Esophagus (tissue), 2 donors: ENCODE data around the gene SEPTIN11. TPM values are rescaled to one million over a fixed set of nuclear protein-coding genes. Genes with fewer than 3 reads are reported as not detected.

Source experiments
- H3K27ac ChIP-seq, 2 donors: one replicate each; pipeline ENCODE4 v1.5.1; 2013; ENCODE audit warnings: low read depth in 2 of 2, mild to moderate bottlenecking in 2 of 2, inconsistent platforms in 1 of 2, low read length in 1 of 2, moderate library complexity in 1 of 2
- H3K27me3 ChIP-seq, 2 donors: one replicate each; pipeline ENCODE4 v1.6.1; 2013; ENCODE audit warnings: low read length in 2 of 2, control low read depth in 1 of 2, mild to moderate bottlenecking in 1 of 2; ENCODE audit not compliant: insufficient read depth in 2 of 2, control insufficient read depth in 1 of 2
- H3K36me3 ChIP-seq, 2 donors: one replicate each; pipeline ENCODE4 v1.6.1; 2013; ENCODE audit warnings: low read length in 1 of 2; ENCODE audit not compliant: control insufficient read depth in 2 of 2, insufficient read depth in 2 of 2
- H3K4me1 ChIP-seq, 2 donors: one replicate each; pipeline ENCODE4 v1.6.1; 2013; ENCODE audit warnings: low read length in 1 of 2; ENCODE audit not compliant: control insufficient read depth in 2 of 2, insufficient read depth in 2 of 2
- H3K4me3 ChIP-seq, 2 donors: one replicate each; pipeline ENCODE4 v1.5.1; 2013; ENCODE audit warnings: low read length in 2 of 2, mild to moderate bottlenecking in 2 of 2, low read depth in 1 of 2, moderate library complexity in 1 of 2
- H3K9me3 ChIP-seq, 2 donors: one replicate each; pipeline ENCODE4 v1.6.1; 2013; ENCODE audit warnings: mild to moderate bottlenecking in 2 of 2, low read depth in 1 of 2, low read length in 1 of 2, moderate library complexity in 1 of 2; ENCODE audit not compliant: control insufficient read depth in 2 of 2, insufficient read depth in 1 of 2
- WGBS, 2 donors: extraction: QIAGEN DNeasy Blood & Tissue Kit; methylation state at CpG; one replicate each; pipeline ENCODE4 v1.1.7; 2013; 5-methylcytosine and 5-hydroxymethylcytosine counted together
- polyA plus RNA-seq, 2 donors: library from polyadenylated mRNA; stranded (reverse); fragments of 200-250 nt; gene quantifications; one replicate each; pipeline ENCODE4 v1.2.3, GENCODE V29; 2013
- donor health status: healthy with polysubstance abuse.
- donor health status: Bipolar disorder and iron deficiency.

Gene SEPTIN11
- polyA plus RNA-seq, 2 donors, result 7.4 to 9.5 TPM

DNA sequence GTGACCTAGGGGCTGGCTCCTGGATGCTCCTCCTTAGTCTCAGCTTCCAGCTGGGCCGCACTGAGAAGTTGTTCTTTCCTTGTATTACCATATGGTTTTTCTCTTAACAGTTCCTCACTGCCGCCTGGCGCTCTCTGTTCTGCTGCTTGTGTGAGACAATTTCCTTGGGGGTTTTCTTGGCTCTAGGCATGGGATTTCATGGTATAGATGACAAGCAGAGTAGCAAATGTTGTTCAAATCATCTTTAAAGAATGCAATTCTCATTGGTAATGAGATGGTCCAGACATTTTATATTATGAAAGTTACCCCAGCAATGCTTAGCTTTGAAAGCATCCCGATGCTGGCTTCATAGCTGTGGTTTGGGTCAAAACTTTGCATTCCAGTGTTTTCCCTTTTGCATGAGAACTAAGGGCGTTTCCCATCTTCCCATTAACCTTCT is 37.6 kb downstream of the SEPTIN11 start:
- no peak overlapping the region for H3K4me3 ChIP-seq
- peak overlapping the region in 1 of 2 donors; percentile 8 for H3K27ac ChIP-seq
- no peaks in the 10 kb centered on the region for H3K27me3 ChIP-seq
- H3K4me1 ChIP-seq, result peaks cover 0 to 1% of the 10 kb centered on the region in 2 donors
- H3K9me3 ChIP-seq, result no peaks in the 10 kb centered on the region
- H3K36me3 ChIP-seq, result no peaks in the 10 kb centered on the region
- 64 to 71% methylated on average over 5 of the region's 5 CpGs for WGBS, 2 donors

GRCh38 chr4:76987685-76988084 is 38.1 kb downstream of the SEPTIN11 start:
- WGBS, 2 donors, result 67 to 77% methylated on average over 4 of the region's 4 CpGs
- H3K9me3 ChIP-seq, result no peaks in the 10 kb centered on the region

GRCh38 chr4:76989391-76990061 is 40.0 kb downstream of the SEPTIN11 start:
- Histone ChIP-seq H3K36me3 (no peaks in the 10 kb centered on the region), H3K4me1 (no peaks in the 10 kb centered on the region), H3K27me3 (no peaks in the 10 kb centered on the region), H3K9me3 (no peaks in the 10 kb centered on the region), H3K4me3 (no peak overlapping the region), H3K27ac (no peak overlapping the region)
- 76 to 84% methylated on average over 13 of the region's 13 CpGs for WGBS, 2 donors

More at GRCh38 chr4:76987685-76988084, 38.1 kb downstream of the SEPTIN11 start:
- Histone ChIP-seq H3K27ac (no peak overlapping the region), H3K36me3 (no peaks in the 10 kb centered on the region), H3K27me3 (no peaks in the 10 kb centered on the region), H3K4me1 (no peaks in the 10 kb centered on the region), H3K4me3 (no peak overlapping the region)

GRCh38 chr4:76990288-76991080 is 40.9 kb downstream of the SEPTIN11 start:
- no peaks in the 10 kb centered on the region for H3K27me3 ChIP-seq
- H3K36me3 ChIP-seq, result no peaks in the 10 kb centered on the region
- H3K4me1 ChIP-seq, result no peaks in the 10 kb centered on the region
- no peaks in the 10 kb centered on the region for H3K9me3 ChIP-seq
- H3K4me3 ChIP-seq, result no peak overlapping the region
- WGBS, 2 donors, result 91 to 93% methylated on average over 12 of the region's 12 CpGs
- no peak overlapping the region for H3K27ac ChIP-seq

GRCh38 chr4:76991161-76991660 is 41.7 kb downstream of the SEPTIN11 start:
- WGBS, 2 donors, result 94 to 97% methylated on average over 1 of the region's 1 CpG
- H3K27ac ChIP-seq, result no peak overlapping the region

DNA sequence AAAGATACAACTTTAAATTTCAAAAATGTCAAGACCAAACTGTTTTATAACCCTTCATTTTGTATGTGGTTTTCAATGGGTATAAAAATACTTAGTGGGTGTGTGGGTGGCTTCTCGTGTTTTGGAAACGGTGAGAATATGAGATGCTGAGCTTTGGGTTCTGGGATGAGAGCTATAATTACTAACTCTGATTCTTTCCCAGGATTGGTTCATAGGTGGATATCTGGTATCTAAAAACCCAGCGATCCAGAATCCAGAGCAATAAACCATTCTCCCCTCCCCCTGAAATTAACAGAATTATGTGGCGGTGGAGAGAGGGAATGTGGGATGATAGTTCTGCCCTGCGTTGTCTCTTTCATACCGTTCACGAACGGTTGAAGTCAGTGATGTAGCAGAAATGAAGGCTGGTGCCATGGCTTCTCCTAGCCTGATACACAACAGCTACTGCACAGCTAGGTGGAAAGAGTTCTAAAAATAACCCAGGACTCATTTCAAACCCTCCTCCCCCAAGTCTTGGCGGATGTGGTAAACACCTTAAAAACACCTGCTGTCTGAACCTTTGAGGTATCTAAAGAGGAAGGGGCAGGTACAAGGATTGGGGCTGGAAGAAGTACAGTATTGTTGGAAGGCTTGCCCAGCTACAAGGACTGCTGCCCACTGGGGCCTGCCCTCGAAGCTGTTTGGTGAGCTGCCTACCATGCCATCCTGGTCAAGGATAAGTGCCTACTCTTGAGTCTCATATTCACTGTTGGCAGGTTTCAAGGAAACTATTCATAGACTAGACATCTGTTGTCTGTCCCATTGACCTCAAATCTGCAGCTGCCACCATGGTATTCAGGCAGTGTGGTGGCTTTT is 44.5 kb downstream of the SEPTIN11 start:
- peaks cover 0 to 6% of the 10 kb centered on the region in 2 donors for H3K36me3 ChIP-seq
- H3K4me1 ChIP-seq, result no peaks in the 10 kb centered on the region
- H3K27ac ChIP-seq, result no peak overlapping the region
- 76 to 85% methylated on average over 10 of the region's 10 CpGs for WGBS, 2 donors
- no peaks in the 10 kb centered on the region for H3K27me3 ChIP-seq
- no peaks in the 10 kb centered on the region for H3K9me3 ChIP-seq
- H3K4me3 ChIP-seq, result no peak overlapping the region

More at GRCh38 chr4:76991161-76991660, 41.7 kb downstream of the SEPTIN11 start:
- H3K9me3 ChIP-seq, result no peaks in the 10 kb centered on the region
- H3K4me3 ChIP-seq, result no peak overlapping the region
- no peaks in the 10 kb centered on the region for H3K27me3 ChIP-seq
- H3K4me1 ChIP-seq, result no peaks in the 10 kb centered on the region
- H3K36me3 ChIP-seq, result no peaks in the 10 kb centered on the region

GRCh38 chr4:76995776-76996175 is 46.2 kb downstream of the SEPTIN11 start:
- Histone ChIP-seq H3K4me3 (no peak overlapping the region), H3K27me3 (no peaks in the 10 kb centered on the region), H3K36me3 (peaks cover 0 to 6% of the 10 kb centered on the region in 2 donors), H3K9me3 (no peaks in the 10 kb centered on the region), H3K27ac (no peak overlapping the region), H3K4me1 (no peaks in the 10 kb centered on the region)
- WGBS, 2 donors, result 95 to 100% methylated on average over 1 of the region's 1 CpG

- WGBS, 2 donors, result 91% methylated on average over 2 of the region's 2 CpGs
- no peaks in the 10 kb centered on the region for H3K27me3 ChIP-seq
- no peak overlapping the region for H3K4me3 ChIP-seq
- no peak overlapping the region for H3K27ac ChIP-seq
- H3K9me3 ChIP-seq, result no peaks in the 10 kb centered on the region
- peaks cover 0 to 6% of the 10 kb centered on the region in 2 donors for H3K36me3 ChIP-seq
- H3K4me1 ChIP-seq, result no peaks in the 10 kb centered on the region
Observed at GRCh38 chr4:76996445-76996844, 46.9 kb downstream of the SEPTIN11 start.

- H3K4me1 ChIP-seq, result no peaks in the 10 kb centered on the region
- H3K36me3 ChIP-seq, result peaks cover 0 to 6% of the 10 kb centered on the region in 2 donors
- WGBS, 2 donors, result 89 to 95% methylated on average over 1 of the region's 1 CpG
- no peaks in the 10 kb centered on the region for H3K9me3 ChIP-seq
- no peak overlapping the region for H3K27ac ChIP-seq
- no peaks in the 10 kb centered on the region for H3K27me3 ChIP-seq
- H3K4me3 ChIP-seq, result no peak overlapping the region
Observed at GRCh38 chr4:76997077-76997476, 47.5 kb downstream of the SEPTIN11 start.
